Uterus (tissue), 4 donors: ENCODE measurements around the gene PIGN. TPM values are rescaled to one million over a fixed set of nuclear protein-coding genes. Genes with fewer than 3 reads are reported as not detected.

Experiments used
- DNase-seq, 2 donors: peaks; one replicate each; pipeline ENCODE4 v3.0.0-alpha.2; 2019 to 2020
- H3K27ac ChIP-seq, 2 donors: fragments of 200-600 bp; sonication (generic); 1 replicate in 1 of 2; 2 replicates in 1 of 2; pipeline ENCODE4 v1.5.1; 2016 to 2018
- H3K27me3 ChIP-seq, 2 donors: fragments of 200-600 bp; sonication (generic); one replicate each; pipeline ENCODE4 v1.5.1; 2018 to 2019; ENCODE audit warnings: control low read depth in 1 of 2
- H3K36me3 ChIP-seq, 2 donors: fragments of 200-600 bp; sonication (generic); one replicate each; pipeline ENCODE4 v1.5.1; 2019; ENCODE audit warnings: control low read depth in 1 of 2
- H3K4me1 ChIP-seq, 2 donors: fragments of 200-600 bp; sonication (generic); one replicate each; pipeline ENCODE4 v1.5.1; 2018 to 2019; ENCODE audit warnings: control low read depth in 1 of 2
- H3K4me3 ChIP-seq, 2 donors: fragments of 200-600 bp; sonication (generic); 1 replicate in 1 of 2; 2 replicates in 1 of 2; pipeline ENCODE4 v1.5.1; 2018 to 2019; ENCODE audit warnings: mild to moderate bottlenecking in 1 of 2
- H3K9me3 ChIP-seq, 2 donors: fragments of 200-600 bp; sonication (generic); one replicate each; pipeline ENCODE4 v1.5.1; 2019; ENCODE audit warnings: control low read depth in 1 of 2
- CTCF ChIP-seq, 4 experiments: fragments of 200-600 bp in 2 of 4; fragments of 450-650 bp in 2 of 4; sonication (generic) in 2 of 4; IDR thresholded peaks; one replicate each; pipeline ENCODE4 v1.5.1; 2016 to 2019; ENCODE audit warnings: antibody characterized with exemption in 4 of 4, mild to moderate bottlenecking in 2 of 4, moderate library complexity in 1 of 4
- POLR2A ChIP-seq, 2 donors: fragments of 450-650 bp; IDR thresholded peaks; one replicate each; pipeline ENCODE4 v1.6.1; 2016; ENCODE audit warnings: antibody characterized with exemption in 2 of 2, mild to moderate bottlenecking in 1 of 2, moderate library complexity in 1 of 2
- intact Hi-C: fragments of 100-400 bp; cut with DNase I; formaldehyde crosslinking; loops from one replicate; pipeline ENCODE4 v1.15.1; 2023; ENCODE audit warnings: low total_unique reads
- total RNA-seq, 4 donors: library from RNA; depleted of rRNA in 3 of 4; stranded (reverse); fragments of >200 nt in 3 of 4; gene quantifications; one replicate each; pipeline versions ENCODE4 v1.1.0 to v1.2.4, GENCODE V29; 2014 to 2023
- donor health status: DM: yes; HTN: yes; CAD: no.

PIGN gene
- total RNA-seq, 4 donors from 2014 or later, result 11.5 to 86.7 (median 30.2) TPM

GRCh38 chr18:62122330-62122729 lies 64.5 kb downstream of the PIGN start:
- DNase-seq, result no peak
- Histone ChIP-seq H3K9me3 (no peaks in the 10 kb centered on the region), H3K4me1 (no peaks in the 10 kb centered on the region), H3K27ac (no peak overlapping the region), H3K4me3 (no peak overlapping the region), H3K36me3 (no peaks in the 10 kb centered on the region), H3K27me3 (no peaks in the 10 kb centered on the region)
- intact Hi-C loops, result no loop called here
- TF ChIP-seq POLR2A (IDR thresholded peaks at IDR 0.05) (no peak), CTCF (IDR thresholded peaks at IDR 0.05) (no peak)

GRCh38 chr18:62119884-62120283 lies 67.0 kb downstream of the PIGN start:
- TF ChIP-seq CTCF (IDR thresholded peaks at IDR 0.05), result no peak
- no peak for TF ChIP-seq POLR2A (IDR thresholded peaks at IDR 0.05)
- H3K27me3 ChIP-seq, result no peaks in the 10 kb centered on the region
- no peak for DNase-seq
- H3K36me3 ChIP-seq, result no peaks in the 10 kb centered on the region
- intact Hi-C loops, result no loop called here
- no peak overlapping the region for H3K27ac ChIP-seq
- no peak overlapping the region for H3K4me3 ChIP-seq
- no peaks in the 10 kb centered on the region for H3K9me3 ChIP-seq
- no peaks in the 10 kb centered on the region for H3K4me1 ChIP-seq

GRCh38 chr18:62118328-62118727 lies 68.5 kb downstream of the PIGN start:
- no peak overlapping the region for H3K4me3 ChIP-seq
- no peaks in the 10 kb centered on the region for H3K9me3 ChIP-seq
- no peaks in the 10 kb centered on the region for H3K27me3 ChIP-seq
- H3K27ac ChIP-seq, result no peak overlapping the region
- TF ChIP-seq POLR2A (IDR thresholded peaks at IDR 0.05), result no peak
- TF ChIP-seq CTCF (IDR thresholded peaks at IDR 0.05), result no peak
- H3K36me3 ChIP-seq, result no peaks in the 10 kb centered on the region
- DNase-seq, result no peak
- intact Hi-C loops, result no loop called here
- H3K4me1 ChIP-seq, result no peaks in the 10 kb centered on the region

- Histone ChIP-seq H3K27ac (no peak overlapping the region), H3K4me1 (no peaks in the 10 kb centered on the region), H3K36me3 (no peaks in the 10 kb centered on the region), H3K4me3 (no peak overlapping the region), H3K9me3 (no peaks in the 10 kb centered on the region), H3K27me3 (no peaks in the 10 kb centered on the region)
- intact Hi-C loops, result no loop called here
- no peak for DNase-seq
- TF ChIP-seq CTCF (IDR thresholded peaks at IDR 0.05) (no peak), POLR2A (IDR thresholded peaks at IDR 0.05) (no peak)
These were observed 77.2 kb downstream of the PIGN start for GRCh38 chr18:62109676-62110075.

GRCh38 chr18:62107881-62108280 lies 79.0 kb downstream of the PIGN start:
- DNase-seq, result no peak
- H3K4me3 ChIP-seq, result no peak overlapping the region
- no peak for TF ChIP-seq CTCF (IDR thresholded peaks at IDR 0.05)
- no peak for TF ChIP-seq POLR2A (IDR thresholded peaks at IDR 0.05)
- intact Hi-C loops, result no loop called here
- no peaks in the 10 kb centered on the region for H3K4me1 ChIP-seq
- H3K27ac ChIP-seq, result no peak overlapping the region
- no peaks in the 10 kb centered on the region for H3K36me3 ChIP-seq
- H3K9me3 ChIP-seq, result no peaks in the 10 kb centered on the region
- no peaks in the 10 kb centered on the region for H3K27me3 ChIP-seq
